ENCODE results near the gene NR2E1.

DNA sequence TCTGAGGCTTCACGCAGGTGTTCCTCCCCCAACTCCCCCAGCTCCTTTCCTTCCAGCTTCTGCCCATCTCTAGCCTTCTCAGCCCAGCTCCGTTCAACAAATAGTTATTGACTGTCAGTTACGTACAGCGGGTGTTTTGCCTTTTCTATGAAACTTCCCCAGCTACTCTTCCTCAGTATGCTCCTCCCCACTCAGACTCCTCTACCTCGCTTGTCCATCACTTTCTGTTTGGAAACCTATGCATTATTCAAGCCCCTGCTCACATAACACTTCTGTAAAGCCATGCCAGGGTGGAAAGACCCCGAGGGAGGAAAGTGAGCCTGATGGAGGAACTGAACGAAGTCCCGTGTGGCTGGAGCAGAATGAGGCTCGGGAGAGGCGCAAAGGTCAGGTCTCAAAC, 44.2 kb upstream of the NR2E1 start:
- TF ChIP-seq, protein P1, sequence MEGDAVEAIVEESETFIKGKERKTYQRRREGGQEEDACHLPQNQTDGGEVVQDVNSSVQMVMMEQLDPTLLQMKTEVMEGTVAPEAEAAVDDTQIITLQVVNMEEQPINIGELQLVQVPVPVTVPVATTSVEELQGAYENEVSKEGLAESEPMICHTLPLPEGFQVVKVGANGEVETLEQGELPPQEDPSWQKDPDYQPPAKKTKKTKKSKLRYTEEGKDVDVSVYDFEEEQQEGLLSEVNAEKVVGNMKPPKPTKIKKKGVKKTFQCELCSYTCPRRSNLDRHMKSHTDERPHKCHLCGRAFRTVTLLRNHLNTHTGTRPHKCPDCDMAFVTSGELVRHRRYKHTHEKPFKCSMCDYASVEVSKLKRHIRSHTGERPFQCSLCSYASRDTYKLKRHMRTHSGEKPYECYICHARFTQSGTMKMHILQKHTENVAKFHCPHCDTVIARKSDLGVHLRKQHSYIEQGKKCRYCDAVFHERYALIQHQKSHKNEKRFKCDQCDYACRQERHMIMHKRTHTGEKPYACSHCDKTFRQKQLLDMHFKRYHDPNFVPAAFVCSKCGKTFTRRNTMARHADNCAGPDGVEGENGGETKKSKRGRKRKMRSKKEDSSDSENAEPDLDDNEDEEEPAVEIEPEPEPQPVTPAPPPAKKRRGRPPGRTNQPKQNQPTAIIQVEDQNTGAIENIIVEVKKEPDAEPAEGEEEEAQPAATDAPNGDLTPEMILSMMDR (IDR thresholded peaks at IDR 0.05; ENCODE audit: insufficient read depth, low read depth, low read length), result no peak
- no peak for TF ChIP-seq EZH2 (IDR thresholded peaks at IDR 0.05; ENCODE audit: insufficient read depth, low read length)
